GM19025 (cell line): ENCODE data around the gene MYO1E.

Source experiments
- ATAC-seq: cut with Tn5 transposase; IDR thresholded peaks from one replicate; pipeline ENCODE4 v1.9.1; 2021; ENCODE audit warnings: mild to moderate bottlenecking, low read depth, moderate library complexity; ENCODE audit not compliant: unreplicated experiment

The MYO1E gene

DNA sequence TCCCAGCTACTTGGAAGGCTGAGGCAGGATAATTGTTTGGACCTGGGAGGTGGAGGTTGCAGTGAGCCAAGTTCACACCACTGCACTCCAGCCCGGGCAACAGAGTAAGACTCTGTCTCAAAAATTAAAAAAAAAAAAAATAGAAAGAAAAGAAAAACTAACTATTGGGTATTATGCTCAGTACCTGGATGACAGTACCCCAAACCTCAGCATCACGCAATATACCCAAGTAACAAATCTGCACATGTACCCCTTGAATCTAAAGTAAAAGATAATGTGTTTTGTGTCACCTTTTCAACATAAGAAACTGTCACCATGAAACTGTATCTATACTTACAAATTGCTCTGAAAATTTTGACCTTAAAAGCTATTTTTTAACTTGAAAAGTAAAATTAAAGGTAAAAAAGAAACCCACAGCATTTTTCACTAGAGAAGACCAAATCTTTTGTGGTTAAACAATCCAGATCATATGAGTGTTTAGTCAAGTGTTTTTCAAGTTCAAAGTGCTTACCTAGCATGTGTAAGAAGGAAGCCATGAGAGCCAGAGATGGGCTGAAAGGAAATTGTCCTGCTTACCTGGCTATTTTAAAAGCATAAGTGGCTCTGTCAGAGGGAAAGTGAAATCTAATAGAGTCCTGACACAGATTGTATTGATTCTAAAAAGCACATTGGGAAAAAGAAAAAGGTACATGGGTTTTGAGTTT is 50.5 kb downstream of the MYO1E start:
- ATAC-seq: no peak

DNA sequence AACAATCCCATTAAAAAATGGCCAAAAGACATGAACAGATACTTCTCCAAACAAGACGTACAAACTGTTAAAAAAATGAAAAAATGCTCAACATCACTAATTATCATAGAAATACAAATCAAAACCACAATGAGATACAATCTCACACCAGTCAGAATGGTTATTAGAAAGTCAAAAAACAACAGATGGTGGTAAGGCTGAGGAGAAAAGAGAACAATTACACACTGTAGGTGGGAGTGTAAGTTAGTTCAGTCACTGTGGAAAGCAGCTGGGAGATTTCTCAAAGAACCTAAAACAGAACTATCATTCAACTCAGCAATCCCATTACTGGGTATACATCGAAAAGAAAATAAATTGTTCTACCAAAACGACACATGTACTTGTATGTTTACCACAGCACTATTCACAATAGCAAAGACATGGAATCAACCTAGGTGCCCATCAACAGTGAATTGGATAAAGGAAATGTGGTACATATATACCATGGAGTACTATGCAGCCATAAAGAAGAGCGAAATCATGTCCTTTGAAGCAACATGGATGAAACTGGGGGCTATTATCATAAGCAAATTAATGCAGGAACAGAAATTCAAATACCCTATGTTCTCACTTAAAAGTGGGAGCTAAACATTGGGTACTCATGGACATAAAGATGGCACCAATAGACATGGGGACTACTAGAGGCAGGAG is 51.5 kb downstream of the MYO1E start:
- no peak for ATAC-seq

DNA sequence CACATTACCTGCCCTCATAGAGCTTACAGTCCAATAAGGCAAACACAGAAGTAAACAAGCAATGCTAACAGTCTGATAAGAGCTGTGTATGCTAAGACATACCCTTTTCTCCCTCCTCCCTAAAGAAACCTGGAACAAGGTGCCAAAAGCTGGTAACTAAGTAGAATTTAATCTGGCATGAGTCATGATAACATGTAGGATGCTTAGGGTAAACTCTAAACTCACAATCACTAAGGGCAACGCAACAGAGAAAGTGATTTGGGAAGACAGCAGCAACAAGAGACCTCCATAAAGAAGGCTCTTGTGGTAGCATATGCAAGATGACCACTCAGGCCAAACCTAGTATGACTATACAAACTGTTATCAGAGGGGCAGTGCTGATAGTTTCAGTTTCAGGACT is 55.5 kb downstream of the MYO1E start:
- ATAC-seq: no peak

DNA sequence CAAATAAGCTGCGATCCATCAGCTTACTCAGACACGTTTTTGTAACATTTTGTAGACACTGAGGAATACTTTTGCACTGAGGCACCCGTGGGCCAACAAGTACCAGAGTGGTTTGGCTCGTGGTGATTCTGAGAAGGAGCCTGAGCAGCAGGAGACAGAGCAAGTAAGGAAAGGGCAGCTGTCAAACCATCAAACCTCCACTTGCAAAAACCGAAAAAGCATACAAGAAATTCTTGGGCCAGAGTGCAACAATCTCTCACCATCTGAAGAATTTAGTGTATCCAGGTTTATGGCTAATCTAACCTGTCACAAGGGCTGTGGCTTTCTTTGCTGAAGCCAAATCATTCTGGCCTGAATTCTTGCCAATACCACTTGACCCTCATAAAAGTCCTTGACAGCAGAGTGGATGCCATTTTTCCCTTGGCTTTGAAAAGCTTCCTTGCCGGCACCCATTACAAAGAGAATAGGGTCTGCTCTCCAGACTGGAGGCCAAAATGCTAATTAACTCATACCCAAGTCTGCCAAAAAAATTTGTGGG is 56.7 kb downstream of the MYO1E start:
- ATAC-seq: no peak

DNA sequence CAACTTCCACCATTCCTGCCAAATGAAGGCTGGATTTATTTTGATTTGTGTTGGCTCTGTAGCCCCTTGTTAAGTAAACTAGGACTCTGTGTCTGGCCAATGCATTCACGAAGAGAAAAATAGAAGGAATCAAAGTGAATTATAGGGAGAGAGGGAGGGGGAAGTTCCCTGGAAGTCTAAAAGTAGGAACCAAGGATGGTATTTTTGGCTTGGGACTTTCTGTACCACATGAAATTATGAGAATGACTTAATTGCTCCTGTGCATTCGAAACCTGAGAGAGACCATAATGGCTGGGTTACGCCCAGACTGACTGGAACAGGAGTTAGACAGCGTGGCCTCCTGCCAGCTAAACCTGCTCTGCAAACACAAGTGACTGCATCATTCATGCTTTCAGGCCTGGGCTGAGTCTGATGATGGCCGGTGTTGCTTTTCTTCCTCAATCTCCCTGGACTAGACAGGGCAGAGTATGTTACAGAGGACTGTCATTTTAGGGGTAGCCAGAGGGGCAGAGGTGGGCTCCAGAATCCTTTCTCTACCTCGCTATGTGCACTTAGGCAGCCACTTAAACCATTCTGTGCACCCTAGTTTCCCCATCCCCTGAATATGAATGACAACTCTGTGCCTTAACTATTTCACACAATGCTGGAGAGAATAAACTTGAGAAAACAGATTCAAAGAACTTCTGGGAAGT is 58.9 kb downstream of the MYO1E start:
- peak; percentile 72 for ATAC-seq

DNA sequence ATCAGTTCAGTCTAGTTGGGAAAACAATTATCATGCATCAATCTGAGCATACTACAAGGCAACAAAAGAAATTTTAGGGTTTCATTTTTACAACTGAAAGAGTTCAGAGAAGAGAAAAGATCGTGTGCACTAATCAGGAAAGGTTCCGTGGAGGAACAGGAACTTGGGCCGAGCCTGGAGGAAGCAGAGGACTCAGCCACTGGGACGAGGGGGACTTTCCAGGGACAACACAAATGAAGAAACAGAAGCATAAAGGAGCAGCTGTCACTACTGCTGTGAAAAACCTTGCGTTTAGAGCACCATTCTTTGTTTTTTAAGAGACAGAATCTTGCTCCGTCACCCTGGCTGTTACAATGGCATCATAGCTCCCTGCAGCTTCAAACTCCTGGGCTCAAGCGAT is 60.5 kb downstream of the MYO1E start:
- ATAC-seq: no peak

DNA sequence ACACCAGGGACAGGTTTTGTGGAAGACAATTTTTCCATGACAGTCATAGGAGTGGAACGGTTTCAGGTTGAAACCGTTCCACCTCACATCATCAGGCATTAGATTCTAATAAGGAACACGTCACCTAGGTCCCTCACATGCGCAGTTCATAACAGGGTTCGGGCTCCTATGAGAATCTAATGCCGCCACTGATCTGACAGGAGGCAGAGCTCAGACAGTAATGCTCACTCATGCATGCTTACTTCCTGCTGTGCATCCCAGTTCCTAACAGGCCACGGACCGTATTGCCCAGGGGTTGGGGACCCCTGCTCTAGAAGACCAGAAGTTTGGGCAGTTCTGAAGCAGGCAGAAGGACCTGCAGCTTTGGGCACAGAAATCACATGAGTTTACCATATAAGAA is 61.5 kb downstream of the MYO1E start:
- no peak for ATAC-seq

DNA sequence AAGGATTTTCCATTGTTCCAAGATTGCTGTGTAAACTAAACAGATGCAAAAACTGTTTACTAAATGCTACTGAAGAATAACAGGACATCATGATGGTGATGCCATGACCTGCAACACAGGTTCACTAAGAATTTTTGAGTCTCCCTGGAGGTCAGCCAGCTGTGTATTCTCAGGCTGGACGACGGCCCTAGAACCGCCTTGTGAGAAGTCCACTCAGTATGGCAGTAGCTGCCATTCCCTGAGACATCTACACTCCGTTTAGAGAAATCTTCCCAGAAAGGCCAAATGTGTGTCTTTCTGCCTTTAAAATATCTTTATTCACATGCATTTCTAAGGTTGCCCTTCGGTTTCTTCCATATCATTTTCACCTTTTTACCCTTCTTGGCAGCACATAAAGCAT is 63.3 kb downstream of the MYO1E start:
- ATAC-seq: no peak

DNA sequence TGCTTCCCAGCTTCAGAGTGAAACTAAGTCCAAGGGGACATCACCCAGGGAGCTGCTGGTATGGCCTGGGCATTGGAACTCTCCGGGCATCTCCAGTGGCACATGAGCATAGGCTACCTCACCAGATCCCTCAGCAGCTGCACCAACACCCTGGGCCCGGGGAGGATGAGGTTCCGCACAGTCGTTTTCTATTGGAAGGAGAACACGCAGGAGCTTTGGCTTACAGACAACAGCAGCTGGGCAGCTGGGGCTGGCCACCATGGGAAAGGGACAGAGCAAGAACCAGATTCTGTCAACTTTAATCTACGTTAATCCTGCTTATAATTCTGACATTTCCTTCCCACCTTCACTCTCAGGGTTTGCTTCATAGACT is 65.5 kb downstream of the MYO1E start:
- ATAC-seq: no peak

DNA sequence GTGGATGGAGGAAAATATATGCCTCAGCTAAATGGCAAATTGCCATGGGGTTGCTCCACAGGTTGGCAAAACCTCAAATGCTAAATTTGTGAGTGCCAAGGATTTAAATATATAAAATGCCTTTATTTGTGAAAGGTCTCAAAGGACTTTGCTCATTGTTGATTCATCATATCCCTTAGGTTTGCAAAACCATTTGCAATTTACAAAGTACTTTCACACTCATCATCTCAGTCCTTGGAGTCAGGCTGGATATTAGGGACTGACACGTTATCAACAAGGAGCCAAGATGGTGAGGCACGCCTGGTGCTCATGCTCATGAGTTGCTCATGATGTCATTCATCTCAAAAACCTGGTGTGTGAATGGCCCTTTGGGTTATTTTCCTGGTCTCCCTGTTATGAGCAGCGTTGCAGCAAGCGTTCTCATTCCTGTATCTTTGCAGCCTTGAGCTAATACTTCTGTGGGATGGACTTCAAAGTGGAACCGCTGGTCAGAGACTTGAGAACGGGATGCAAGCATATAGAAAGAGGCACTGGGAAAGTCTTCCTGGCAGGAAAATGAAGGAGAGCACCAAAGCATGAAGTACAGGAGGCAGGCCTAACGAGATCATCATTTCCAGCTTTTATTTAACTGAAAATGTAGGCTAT is 66.0 kb downstream of the MYO1E start:
- ATAC-seq: no peak

DNA sequence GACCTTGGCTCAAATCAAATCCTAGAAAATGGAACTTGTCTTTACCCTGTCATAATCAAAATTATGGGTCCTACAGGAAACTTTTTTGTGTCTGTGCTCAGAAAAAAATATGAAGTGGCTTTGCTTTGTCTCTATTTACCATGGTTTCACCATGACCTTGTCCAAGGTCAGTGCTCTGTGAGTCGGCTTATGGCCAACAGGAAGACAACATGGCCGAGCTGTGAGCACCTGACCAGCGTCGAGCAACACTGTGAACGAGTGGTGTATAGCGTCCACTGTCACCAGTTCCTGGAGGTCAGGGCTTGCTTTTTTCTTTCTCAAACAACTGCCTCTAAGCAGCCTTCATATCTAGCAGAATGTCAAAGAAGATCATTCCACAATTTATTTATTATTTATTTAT is 67.9 kb downstream of the MYO1E start:
- ATAC-seq: no peak

DNA sequence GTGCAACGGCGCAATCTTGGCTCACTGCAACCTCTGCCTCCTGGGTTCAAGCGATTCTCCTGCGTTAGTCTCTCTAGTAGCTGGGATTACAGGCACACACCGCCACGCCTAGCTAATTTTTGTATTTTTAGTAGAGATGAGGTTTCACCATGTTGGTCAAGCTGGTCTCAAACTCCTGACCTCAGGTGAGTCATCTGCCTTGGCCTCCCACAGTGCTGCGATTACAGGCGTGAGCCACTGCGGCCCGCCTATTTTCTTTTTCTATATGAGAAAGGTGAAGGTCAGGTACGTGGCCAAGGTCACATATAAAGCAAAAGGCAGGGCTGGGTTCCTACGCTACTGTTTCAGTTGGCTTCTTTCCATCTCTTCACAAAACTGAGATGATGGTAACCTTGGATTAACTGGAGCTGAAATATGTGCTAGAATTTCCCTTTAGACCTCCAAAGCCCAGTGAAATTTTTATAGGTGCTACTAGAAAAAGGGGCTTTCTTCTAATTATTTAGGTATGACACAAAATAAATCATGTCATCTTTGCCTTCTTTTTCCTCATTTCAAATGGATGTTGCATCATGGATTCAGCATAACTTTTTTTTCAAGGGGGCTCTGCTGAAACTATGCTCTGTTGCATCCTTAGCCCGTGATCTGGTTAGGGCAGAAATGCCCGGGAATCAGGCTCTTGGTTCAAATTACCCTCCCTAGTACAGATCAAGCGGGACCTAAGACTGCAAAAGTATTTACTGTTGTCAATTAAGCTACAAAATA is 68.5 kb downstream of the MYO1E start:
- ATAC-seq: peak; percentile 40

DNA sequence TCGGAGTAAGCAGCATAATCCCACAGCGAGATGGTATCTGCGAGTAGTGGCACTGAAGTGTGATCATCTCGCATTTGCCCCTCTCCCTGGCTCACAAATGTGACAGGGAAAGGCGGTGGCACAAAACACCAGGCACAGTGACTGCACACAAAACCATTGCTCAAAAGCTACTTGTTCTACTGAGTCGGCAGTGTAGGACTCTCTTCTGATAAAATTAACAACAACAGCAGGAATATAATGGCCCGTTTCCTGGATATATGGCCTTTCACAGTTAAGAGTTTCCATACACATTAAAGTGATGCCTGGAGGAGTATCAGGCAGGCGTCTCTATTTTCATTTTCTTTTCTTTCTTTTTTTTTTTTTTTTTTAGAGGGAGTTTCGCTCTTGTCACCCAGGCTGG is 69.0 kb downstream of the MYO1E start:
- peak; percentile 31 for ATAC-seq

DNA sequence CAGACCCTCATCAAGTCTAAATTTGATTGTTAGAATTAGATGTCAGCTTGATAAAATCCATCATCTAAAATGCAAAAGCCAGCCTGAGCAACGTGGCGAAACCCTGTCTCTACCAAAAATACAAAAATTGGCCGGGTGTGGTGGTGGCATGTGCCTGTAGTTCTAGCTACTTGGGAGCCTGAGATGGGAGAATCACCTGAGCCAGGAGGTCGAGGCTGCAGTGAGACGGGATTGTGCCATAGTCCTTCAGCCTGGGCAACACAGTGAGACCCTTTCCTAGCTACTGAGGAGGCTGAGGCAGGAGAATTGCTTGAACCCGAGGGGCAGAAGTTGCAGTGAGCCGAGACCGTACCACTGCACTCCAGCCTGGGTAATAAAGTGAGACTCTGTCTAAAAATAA is 69.5 kb downstream of the MYO1E start:
- no peak for ATAC-seq

DNA sequence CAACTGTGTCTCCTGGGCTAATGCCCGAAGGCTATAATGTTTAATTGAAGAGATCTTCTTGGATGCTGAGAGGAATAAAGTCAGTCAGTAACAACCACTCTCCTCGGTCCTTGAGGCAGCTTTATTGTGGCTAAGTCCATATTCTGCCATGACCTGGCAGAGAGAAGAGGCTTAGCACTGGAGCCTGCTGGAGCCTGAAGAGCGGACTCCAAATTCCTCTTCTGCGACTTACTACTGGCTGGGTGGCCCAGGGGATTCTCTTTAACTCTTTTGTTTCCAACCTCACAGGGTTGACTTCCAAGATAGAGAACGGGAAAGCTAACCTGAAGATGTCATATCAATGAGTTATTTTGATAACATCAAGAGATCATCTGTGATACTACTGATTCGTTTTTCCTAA is 71.1 kb downstream of the MYO1E start:
- no peak for ATAC-seq

DNA sequence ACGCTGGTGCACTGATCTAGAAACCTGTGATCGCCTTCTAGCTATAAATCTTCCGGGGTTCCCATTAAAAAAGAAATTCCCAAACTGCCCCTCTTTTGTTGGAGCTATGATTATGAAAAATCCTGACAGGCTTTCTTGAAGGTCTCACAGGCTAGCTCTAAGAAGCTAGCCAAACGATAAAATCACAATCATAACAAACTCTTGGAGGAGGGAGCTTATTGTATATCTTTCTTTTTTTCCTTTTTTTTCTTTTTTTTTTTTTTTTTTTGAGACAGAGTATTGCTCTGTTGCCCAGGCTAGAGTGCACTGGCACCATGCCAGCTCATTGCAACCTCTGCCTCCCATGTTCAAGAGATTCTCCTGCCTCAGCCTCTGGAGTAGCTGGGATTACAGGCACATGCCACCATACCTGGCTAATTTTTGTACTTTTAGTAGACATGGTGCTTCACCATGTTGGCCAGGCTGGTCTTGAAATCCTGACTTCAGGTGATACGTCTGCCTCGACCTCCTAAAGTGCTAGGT is 72.0 kb downstream of the MYO1E start:
- ATAC-seq: no peak

DNA sequence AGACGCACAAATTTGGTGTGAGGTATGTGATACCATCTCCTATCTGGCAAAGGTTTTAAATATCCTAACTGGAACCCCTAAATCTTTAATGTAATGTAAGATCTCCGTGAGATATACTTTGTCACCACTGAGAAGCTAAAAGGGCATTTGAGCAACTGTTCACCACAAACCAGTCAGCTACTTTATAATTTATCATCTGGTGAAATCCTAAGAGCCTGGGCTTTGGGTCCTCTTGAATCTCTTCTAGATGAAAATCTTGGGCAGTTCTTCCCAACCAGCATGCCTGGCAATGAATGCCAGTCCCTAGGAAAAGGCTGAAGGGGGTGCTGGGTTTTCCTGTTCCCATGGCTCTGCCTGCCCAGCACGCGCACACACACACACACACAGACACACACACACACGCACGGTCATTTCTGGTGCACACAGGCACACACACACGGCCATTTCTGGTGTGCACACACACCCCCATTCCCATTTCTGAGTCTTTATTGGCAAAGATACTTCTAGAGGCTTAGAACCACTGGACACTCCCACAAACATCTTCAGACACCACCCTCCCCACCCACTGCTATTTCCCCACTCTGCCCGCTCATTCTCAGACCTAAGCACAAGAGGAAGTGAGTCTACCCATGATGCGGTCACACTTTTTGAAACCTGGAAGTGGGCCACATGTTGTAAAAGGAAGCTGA is 72.6 kb downstream of the MYO1E start:
- peak; percentile 35 for ATAC-seq

DNA sequence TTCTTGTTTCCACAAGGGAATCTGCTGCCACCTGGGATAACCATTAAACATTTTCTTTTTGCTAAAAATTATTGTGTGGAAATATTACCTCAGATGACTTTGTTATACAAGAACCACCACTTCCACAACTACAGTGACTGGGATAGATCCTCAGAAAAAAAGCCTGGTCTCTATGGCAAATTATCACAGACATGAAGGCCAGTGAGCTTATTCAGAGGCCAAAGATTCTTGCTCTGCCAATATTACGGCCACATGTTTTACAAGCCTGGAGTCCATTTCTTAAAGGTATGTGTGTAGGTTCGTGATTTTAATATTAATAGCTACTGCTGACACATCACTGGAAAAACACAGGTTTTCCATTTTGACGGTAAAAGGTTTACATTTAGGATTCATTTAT is 73.8 kb downstream of the MYO1E start:
- ATAC-seq: no peak

DNA sequence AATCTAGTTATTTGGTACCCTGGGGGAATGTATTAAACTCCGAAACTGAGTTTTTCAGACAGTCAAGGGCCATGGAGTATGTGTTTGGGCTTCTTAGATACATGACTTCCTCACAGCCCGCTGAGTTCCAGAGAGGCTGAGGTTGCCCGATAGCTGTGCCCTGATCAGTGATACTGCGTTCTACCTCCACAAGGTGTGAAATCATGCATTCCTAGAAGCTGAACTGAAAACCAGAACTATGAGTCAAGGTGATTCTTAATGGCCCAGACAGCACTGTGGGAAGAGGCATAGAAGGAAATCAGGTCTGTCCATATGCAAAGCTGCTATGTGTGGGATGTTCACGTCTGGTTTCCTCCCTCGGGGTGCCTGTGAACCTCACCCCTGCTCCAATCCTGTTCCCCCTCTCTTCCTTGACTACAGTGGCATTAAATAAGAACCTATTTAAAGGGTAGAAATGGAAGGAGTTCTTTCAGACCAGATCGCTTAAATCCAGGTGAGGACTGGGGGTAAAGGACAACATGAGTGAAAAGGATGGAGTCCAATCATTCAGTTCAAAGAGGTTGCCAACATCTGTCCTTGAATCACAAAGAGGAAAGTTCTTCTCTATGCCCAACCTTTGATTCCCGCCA is 74.3 kb downstream of the MYO1E start:
- peak; percentile 74 for ATAC-seq
